A673 (cell line): ENCODE data around the gene FUCA1. TPM values are rescaled to one million over a fixed set of nuclear protein-coding genes. Genes with fewer than 3 reads are reported as not detected.

Source experiments
- BruUV-seq: library from RNA; stranded (reverse); fragments of 400-500 nt; replicated peaks from 2 replicates; lab custom pipeline; 2021; lab: Mats Ljungman, UMichigan
- CTCF ChIA-PET: fragments of 300-600 bp; sonication (Branson Sonifier 250); formaldehyde crosslinking; loops from one replicate; lab custom pipeline; 2022; ENCODE audit warnings: antibody characterized with exemption; lab: Charles Lee
- POLR2A ChIA-PET: fragments of 300-600 bp; sonication (Branson Sonifier 250); formaldehyde crosslinking; loops from one replicate; lab custom pipeline; 2022; ENCODE audit warnings: antibody characterized with exemption; ENCODE audit not compliant: low non-redundant PET; lab: Charles Lee
- DNase-seq: peaks from one replicate; pipeline ENCODE4 v3.0.0-alpha.2; 2015; ENCODE audit warnings: low spot score
- H3K27ac ChIP-seq: fragments of 200-600 bp; sonication (generic); 2 replicates; pipeline ENCODE4 v1.5.1; 2016; ENCODE audit warnings: mixed run types, low read depth, mild to moderate bottlenecking, mixed read lengths, antibody characterized with exemption, low read length; ENCODE audit not compliant: poor library complexity, severe bottlenecking
- H3K27me3 ChIP-seq: fragments of 200-600 bp; sonication (generic); replicated peaks from 2 replicates; pipeline ENCODE4 v1.6.1; 2017; ENCODE audit warnings: mixed run types, low read depth, mild to moderate bottlenecking, mixed read lengths, antibody characterized with exemption, low read length; ENCODE audit not compliant: insufficient read depth, poor library complexity
- H3K36me3 ChIP-seq: fragments of 200-600 bp; sonication (generic); 2 replicates; pipeline ENCODE4 v1.6.1; 2016; ENCODE audit warnings: mixed run types, mild to moderate bottlenecking, mixed read lengths, antibody characterized with exemption, low read length; ENCODE audit not compliant: insufficient read depth, poor library complexity, severe bottlenecking
- H3K4me1 ChIP-seq: fragments of 200-600 bp; sonication (generic); 2 replicates; pipeline ENCODE4 v1.6.1; 2017; ENCODE audit warnings: mixed run types, mild to moderate bottlenecking, mixed read lengths, antibody characterized with exemption, low read length; ENCODE audit not compliant: insufficient read depth, poor library complexity, severe bottlenecking
- H3K4me3 ChIP-seq: fragments of 200-600 bp; sonication (generic); 2 replicates; pipeline ENCODE4 v1.5.1; 2016; ENCODE audit warnings: low read depth, mixed run types, mild to moderate bottlenecking, mixed read lengths, low read length; ENCODE audit not compliant: poor library complexity, severe bottlenecking
- H3K9me3 ChIP-seq: fragments of 200-600 bp; sonication (generic); 2 replicates; pipeline ENCODE4 v1.6.1; 2016; ENCODE audit warnings: mixed run types, low read depth, mild to moderate bottlenecking, mixed read lengths, antibody characterized with exemption, low read length; ENCODE audit not compliant: poor library complexity, severe bottlenecking
- CTCF ChIP-seq: fragments of 300-800, 200-600 bp; sonication (generic); conservative IDR thresholded peaks from 2 replicates; pipeline ENCODE4 v1.5.1; 2017; ENCODE audit warnings: low read depth, mild to moderate bottlenecking, antibody characterized with exemption, low read length, moderate library complexity, mixed read lengths
- EZH2 ChIP-seq: fragments of 200-600 bp; sonication (generic); IDR thresholded peaks from 2 replicates; pipeline ENCODE4 v1.6.1; 2017; ENCODE audit warnings: borderline replicate concordance, low read depth, mild to moderate bottlenecking, mixed read lengths, antibody characterized with exemption, low read length; ENCODE audit not compliant: poor library complexity, severe bottlenecking
- intact Hi-C: fragments of 100-400 bp; cut with micrococcal nuclease; formaldehyde crosslinking; loops from one replicate; pipeline ENCODE4 v1.10.0; 2022; ENCODE audit not compliant: unreplicated experiment
- total RNA-seq: library from RNA; stranded (reverse); gene quantifications from 2 replicates; pipeline ENCODE4 v1.2.3, GENCODE V29; 2021

FUCA1 gene
- total RNA-seq, 1 experiment from 2014 or later, result 8.9 TPM

DNA sequence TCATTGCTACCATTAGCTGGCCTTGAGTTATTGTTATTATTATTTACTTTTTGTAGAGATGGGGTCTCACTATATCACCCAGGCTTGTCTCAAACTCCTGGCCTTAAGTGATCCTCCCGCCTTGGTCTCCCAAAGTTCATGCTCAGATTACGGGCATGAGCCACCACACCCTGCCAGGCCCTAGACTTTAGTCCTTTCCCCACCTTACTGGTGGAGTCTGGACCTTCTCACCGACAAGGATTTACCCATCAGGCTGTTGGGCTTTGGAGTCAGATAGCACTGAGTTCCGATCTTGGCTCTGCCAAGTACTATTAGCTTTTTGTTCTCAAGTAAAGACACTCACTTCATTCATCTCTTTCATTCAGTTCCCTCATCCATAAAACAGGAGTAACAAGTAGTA is 27.9 kb upstream of the FUCA1 start:
- intact Hi-C loops, result no loop called here
- no peak overlapping the region for H3K27ac ChIP-seq
- CTCF ChIA-PET, result no interaction called here
- H3K4me1 ChIP-seq, result no peaks in the 10 kb centered on the region
- POLR2A ChIA-PET, result no interaction called here
- BruUV-seq, result no TSS peak
- DNase-seq, result no peak
- no peak overlapping the region for H3K4me3 ChIP-seq
- no peaks in the 10 kb centered on the region for H3K9me3 ChIP-seq
- no peaks in the 10 kb centered on the region for H3K27me3 ChIP-seq
- no peak for TF ChIP-seq EZH2
- TF ChIP-seq CTCF, result no peak
- no peaks in the 10 kb centered on the region for H3K36me3 ChIP-seq

DNA sequence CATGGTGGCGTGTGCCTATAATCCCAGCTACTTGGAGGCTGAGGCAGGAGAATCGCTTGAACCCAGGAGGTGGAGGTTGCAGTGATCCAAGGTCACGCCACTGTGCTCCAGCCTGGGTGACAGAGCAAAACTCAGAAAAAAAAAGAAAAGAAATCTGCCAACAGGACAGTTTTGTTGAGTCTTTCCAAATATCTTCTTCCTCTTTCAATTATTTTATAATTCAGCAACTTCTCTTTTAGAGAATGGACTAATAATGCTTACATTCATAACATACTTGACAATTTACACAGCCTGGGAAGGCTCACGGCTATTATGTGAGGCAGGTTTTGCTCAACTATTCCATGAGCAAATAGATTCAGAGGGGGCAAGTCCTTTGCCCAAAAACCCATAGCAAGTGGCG is 27.0 kb upstream of the FUCA1 start:
- no TSS peak for BruUV-seq
- CTCF ChIA-PET, result no interaction called here
- intact Hi-C loops, result no loop called here

DNA sequence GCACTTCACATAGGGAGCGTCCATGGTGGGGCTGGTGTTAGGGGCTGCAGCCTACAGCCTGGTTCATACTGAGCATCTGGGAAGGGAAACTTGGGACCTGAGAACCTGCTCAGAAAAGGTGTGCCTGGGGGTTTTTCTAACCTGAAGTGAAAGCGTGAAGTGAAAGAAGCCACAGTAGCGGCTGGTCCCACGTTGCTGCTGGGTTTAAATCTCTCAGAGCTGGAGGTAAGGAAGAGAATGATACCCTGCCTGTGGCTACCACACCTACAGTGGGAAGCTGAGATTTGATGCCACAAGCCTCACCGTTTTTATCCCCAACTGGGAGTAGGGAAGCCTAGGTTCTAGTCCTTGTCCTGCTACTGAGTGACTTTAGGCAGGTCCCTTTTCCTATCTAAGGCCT is 21.0 kb upstream of the FUCA1 start:
- intact Hi-C loops, result no loop called here
- BruUV-seq, result no TSS peak
- no peaks in the 10 kb centered on the region for H3K36me3 ChIP-seq
- no peaks in the 10 kb centered on the region for H3K9me3 ChIP-seq
- TF ChIP-seq EZH2, result no peak
- TF ChIP-seq CTCF, result no peak
- H3K4me3 ChIP-seq, result no peak overlapping the region
- POLR2A ChIA-PET, result no interaction called here
- no peaks in the 10 kb centered on the region for H3K4me1 ChIP-seq
- CTCF ChIA-PET, result no interaction called here
- no peak overlapping the region for H3K27ac ChIP-seq
- no peak for DNase-seq
- H3K27me3 ChIP-seq, result no peaks in the 10 kb centered on the region

More for the DNA sequence above, 27.0 kb upstream of the FUCA1 start:
- H3K27ac ChIP-seq, result no peak overlapping the region
- no peak overlapping the region for H3K4me3 ChIP-seq
- H3K27me3 ChIP-seq, result no peaks in the 10 kb centered on the region
- TF ChIP-seq CTCF (no peak), EZH2 (no peak)
- no peaks in the 10 kb centered on the region for H3K36me3 ChIP-seq
- POLR2A ChIA-PET, result no interaction called here
- no peak for DNase-seq
- H3K9me3 ChIP-seq, result no peaks in the 10 kb centered on the region
- no peaks in the 10 kb centered on the region for H3K4me1 ChIP-seq
